ENCODE data around the gene INO80B.

- TF ChIP-seq YY1 (IDR thresholded peaks at IDR 0.05; ENCODE audit: insufficient read depth, insufficient read length) (no peak), SUZ12 (IDR thresholded peaks at IDR 0.05; ENCODE audit: extremely low read depth, insufficient read depth, insufficient read length) (no peak), ZNF274 (IDR thresholded peaks at IDR 0.05; ENCODE audit: low read depth, low read length) (no peak)
These were observed 35.0 kb downstream of the INO80B start for GRCh38 chr2:74489906-74490305.

Data from NT2/D1 (cell line).